HG03045 (cell line): ENCODE measurements around the gene IL17C.

Experiments
- ATAC-seq: cut with Tn5 transposase; IDR thresholded peaks from one replicate; pipeline ENCODE4 v1.9.1; 2021; ENCODE audit warnings: mild to moderate bottlenecking, moderate library complexity; ENCODE audit not compliant: unreplicated experiment

IL17C gene

DNA sequence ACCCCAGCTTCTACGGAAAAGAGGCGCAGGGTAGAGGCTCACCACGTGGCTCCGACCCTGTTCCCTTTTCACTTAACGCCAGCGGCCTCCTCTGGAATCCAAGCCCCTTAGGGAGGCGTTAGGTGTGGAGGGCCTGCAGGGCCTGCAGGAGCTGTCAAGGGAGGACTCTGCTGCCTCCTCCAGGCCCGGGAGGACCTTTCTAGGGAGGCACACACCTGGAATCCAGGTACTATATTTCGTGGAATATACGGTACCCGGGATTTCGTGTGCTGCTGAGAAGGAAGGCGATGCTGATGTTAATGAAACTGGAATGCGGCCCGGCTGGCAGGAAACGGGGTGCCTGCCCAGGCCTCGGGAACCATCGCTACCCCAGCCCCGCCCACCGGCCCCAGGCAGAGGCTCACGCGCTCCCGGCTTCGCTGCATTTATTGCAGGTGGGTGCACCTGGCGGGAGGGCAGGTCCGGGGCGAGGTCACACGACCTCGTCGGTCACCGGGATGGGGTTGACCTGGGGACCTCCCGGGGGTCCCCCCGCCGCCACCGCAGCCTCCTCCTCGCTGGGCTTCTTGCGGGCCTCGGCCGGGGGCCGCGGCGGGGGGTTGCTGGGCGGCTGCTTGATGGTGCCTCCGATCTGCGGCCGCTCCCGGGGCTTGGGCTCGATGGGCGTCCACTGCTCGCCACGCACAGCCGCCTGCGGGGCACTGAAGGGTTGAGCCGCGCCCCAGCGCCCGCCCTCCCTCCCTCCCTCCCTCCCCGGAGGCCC is 4.7 kb downstream of the IL17C start:
- no peak for ATAC-seq

- no peak for ATAC-seq
Measured at GRCh38 chr16:88643644-88643932, 5.2 kb downstream of the IL17C start.

- no peak for ATAC-seq
Measured at GRCh38 chr16:88645455-88645854, 7.1 kb downstream of the IL17C start.

GRCh38 chr16:88645941-88646340 is 7.6 kb downstream of the IL17C start:
- ATAC-seq = no peak

- ATAC-seq = no peak
Measured at GRCh38 chr16:88646345-88647034, 8.1 kb downstream of the IL17C start.

- ATAC-seq = no peak
Measured at GRCh38 chr16:88647178-88648070, 9.1 kb downstream of the IL17C start.

- ATAC-seq = no peak
Measured at GRCh38 chr16:88649195-88649923, 11.0 kb downstream of the IL17C start.

GRCh38 chr16:88649924-88650748 is 11.8 kb downstream of the IL17C start:
- peak; percentile 9 for ATAC-seq

- peak; percentile 76 for ATAC-seq
Measured at GRCh38 chr16:88650749-88651275, 12.4 kb downstream of the IL17C start, which contains the start of gene CYBA. CYBA (minus strand) TSS chr16:88651053; CDS start chr16:88651013, 40 bp downstream.

GRCh38 chr16:88651276-88651988 is 13.1 kb downstream of the IL17C start:
- peak; percentile 65 for ATAC-seq

GRCh38 chr16:88651989-88652761 is 13.8 kb downstream of the IL17C start:
- no peak for ATAC-seq

GRCh38 chr16:88652762-88653063 is 14.3 kb downstream of the IL17C start:
- ATAC-seq = no peak

DNA sequence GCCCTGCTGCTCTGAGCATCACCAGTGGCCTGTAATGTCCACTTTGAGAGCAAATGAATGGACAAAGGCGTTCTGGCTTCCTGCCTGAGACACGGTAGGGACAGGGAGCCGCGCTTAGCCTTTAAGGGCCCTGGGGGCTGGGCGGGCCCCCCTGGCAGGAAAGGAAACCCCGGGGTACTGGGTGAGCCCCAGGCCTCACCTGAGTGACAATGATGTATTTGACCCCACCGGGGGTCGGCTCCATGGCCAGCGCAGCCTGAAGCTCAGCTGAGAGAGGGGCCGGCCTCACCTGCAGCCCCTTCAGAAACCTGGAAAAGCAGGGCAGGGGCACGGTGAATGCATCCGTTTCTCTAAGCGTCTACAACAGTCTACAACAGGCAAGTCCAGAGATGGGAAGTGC is 14.7 kb downstream of the IL17C start:
- ATAC-seq = no peak

GRCh38 chr16:88653596-88654362 is 15.4 kb downstream of the IL17C start:
- no peak for ATAC-seq

DNA sequence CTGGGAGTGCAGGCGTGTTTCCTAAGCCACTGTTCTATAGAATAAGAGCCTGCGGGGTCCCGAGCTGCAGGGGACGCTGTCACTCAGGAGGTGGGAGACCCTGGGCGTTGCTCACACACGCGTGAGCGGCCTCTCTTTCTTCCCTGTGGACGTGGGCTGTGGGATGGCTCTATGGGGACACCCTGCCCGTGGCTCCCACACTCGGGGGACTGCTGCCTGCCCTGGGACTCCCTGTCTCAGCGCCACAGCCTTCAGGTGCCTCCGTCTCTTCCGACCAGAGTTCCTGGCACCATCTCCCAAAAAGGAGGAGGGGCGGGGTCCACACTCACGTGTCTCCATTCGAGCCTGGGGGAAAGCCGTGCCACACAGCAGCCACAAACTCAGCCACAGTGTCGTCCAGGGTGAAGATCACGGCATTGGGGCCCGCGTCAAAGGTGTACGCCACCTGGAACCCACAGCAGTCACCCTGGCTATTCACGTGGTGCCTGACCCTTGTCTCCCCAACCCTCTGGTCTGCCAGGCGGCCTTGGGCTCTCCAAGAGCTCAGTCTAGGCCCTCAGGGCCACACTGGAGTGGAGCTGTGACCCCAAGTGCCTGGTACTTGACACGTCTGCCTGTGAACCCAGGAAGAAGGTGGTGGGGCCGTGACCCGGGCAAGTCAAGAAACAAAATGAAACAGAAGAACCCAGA is 16.1 kb downstream of the IL17C start:
- ATAC-seq = no peak

GRCh38 chr16:88655053-88655732 is 16.8 kb downstream of the IL17C start:
- ATAC-seq = no peak
